HS-5 (cell line): ENCODE measurements around the gene PIP5K1B.

Experiments used
- DNase-seq: peaks from one replicate; pipeline ENCODE4 v3.0.0-alpha.2; 2012; ENCODE audit warnings: low read depth

Gene PIP5K1B

DNA sequence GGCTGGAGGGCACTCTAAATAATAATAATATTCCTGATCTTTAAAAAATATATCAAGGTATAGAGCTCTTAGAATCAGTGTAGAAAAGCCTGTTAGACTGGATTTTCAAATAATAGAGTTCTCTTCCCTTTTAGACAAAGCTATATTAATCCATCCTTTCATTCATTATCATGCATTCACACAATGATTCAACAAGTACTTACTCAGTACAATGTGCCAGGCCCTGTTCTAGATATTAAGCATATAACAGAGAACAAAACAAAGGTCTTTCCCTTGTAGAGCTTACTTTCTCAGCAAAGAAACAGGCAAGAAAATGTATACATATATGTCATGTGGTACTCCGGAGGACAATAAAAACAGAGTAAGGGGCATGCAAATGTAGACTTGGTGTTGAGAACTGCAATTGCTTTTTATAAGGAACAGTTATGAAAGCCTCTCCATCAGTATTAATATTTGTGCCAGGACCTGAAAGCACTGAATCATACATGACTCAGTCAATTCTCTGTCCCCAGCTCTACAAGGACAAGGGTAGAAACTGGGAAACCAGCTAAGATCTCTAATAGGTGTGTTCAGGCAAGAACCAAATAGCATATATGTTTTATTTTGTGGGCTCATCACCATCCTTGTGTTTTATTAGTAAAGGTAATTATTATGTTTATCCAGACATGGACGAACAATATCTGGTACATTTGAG is 72.2 kb downstream of the PIP5K1B start:
- no peak for DNase-seq

DNA sequence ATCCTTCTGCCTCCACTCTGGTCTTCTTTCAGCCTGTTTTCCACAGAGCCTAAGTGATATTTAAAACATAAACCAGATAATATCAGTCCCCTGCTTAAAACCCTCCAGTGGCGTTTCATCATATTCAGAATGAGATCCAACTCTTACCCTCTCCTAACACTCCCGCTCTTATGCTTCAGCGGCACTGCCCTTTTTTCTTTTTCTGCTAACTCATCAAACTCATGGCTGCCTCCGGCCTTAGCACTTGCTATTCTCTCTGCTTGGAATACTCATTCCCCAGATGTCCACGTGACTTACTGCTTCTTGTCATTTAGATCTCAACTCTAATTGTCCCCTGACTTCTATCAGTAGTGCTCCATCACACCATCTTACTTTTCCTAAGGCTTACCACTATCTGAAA is 73.6 kb downstream of the PIP5K1B start:
- DNase-seq = no peak

- peak; percentile 71 for DNase-seq
Observed at GRCh38 chr9:68779558-68780379, 74.7 kb downstream of the PIP5K1B start.

DNA sequence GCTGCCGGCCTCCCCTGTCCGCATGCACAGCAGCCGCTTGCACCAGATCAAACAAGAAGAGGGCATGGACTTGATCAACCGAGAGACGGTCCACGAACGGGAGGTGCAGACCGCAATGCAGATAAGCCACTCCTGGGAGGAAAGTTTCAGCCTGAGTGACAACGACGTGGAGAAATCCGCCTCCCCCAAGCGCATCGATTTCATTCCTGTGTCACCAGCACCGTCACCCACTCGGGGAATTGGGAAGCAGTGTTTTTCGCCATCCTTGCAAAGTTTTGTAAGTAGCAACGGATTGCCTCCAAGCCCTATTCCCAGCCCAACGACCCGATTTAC is 75.3 kb downstream of the PIP5K1B start:
- peak; percentile 3 for DNase-seq

- DNase-seq = no peak
Observed at GRCh38 chr9:68780720-68781119, 75.7 kb downstream of the PIP5K1B start.

DNA sequence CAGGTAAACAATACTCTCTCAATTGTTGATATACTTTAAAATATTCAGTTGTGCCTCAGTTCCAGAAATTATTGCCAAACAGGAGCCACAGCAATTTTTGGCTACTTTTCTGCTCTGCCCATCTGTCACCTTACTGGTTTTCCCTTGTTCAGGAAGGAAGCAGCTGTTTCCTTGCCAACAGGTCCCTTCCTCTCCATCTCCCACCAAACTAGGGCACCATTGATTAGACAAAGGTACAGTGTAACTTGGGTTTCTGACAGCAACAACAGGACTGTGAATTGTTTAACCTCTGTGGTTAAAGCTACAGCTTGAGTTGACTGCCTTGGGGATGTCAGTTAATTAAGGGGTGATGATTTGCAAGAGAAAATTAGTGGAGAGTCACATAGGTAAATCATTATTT is 76.9 kb downstream of the PIP5K1B start:
- DNase-seq = no peak

DNA sequence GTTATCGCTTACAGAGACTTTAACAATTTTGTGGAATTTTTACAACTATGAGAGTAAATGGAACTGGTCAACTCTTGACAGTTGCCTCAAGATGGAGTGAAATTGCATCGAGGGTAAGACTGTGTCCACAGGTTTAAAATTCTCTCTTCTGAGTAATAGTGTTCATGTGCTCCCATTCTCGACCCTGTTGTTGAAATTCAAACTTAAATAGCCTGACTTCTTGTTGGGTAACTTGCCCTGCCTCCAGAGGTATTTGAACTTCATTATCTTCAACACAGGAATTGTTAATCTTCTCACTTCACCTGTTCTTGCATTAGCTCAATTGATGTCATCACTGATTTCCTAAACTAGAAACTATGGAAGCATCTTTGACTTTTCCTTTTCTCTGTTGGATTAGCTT is 77.5 kb downstream of the PIP5K1B start:
- DNase-seq = no peak

DNA sequence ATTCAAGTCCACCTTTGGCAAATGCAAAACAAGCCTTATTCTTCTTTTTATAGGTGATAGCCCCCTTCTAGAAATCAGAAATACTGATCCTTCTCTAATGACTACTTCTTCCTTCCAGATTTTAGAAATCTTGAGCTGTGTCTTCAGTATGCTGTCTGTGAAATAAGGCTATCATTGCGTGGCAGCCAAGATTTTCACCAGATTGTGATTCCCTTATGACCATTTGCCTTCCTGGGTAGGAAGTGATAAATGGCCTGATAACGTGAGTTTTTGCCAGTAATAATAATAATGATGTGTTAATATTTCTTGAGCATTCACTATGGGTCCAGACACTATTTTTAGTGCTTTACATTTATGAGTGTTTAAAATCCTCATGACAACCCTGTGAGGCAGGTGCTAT is 80.9 kb downstream of the PIP5K1B start:
- no peak for DNase-seq

DNA sequence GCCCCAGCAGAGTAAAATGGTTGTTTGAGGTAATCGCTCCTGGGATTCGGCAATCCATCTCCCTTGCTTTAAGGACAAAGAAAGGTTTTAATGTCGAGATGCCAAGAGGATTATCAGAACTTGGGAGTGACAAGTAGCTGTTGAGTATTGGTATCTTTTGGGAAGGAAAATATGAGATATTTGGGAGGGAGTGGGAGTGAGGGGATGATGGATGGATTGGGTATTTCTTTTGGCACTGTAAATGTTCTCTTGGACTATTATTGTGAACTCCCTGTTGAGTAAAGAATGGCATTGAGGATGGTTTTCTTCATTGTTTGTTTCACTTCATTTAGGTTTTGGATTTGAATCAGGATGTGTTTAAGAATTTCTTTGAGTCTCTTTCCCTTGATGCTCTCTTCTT is 86.1 kb downstream of the PIP5K1B start:
- DNase-seq = no peak

- no peak for DNase-seq
Observed at GRCh38 chr9:68793605-68794343, 88.7 kb downstream of the PIP5K1B start.

DNA sequence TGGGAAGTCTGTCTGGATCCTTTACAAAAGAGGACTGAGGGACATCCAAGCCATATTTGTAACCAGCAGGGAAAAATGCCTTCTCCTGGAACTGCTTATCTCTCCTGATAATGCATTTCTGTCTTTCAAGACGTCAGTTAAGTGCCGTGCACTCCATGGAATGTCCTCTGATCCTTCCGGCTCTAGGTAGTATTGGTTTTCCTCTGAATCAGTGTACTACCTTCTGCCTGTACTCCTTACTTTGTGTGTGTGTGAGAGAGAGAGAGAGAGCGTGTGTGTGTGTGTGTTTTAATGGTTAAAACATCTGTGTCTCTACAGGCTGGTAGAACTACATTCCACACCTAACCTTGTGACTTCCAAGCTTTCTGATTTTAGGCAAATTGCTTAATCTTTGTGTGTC is 89.9 kb downstream of the PIP5K1B start:
- DNase-seq = no peak

- no peak for DNase-seq
Observed at GRCh38 chr9:68795411-68795810, 90.4 kb downstream of the PIP5K1B start.

- DNase-seq = no peak
Observed at GRCh38 chr9:68797116-68797515, 92.1 kb downstream of the PIP5K1B start.

DNA sequence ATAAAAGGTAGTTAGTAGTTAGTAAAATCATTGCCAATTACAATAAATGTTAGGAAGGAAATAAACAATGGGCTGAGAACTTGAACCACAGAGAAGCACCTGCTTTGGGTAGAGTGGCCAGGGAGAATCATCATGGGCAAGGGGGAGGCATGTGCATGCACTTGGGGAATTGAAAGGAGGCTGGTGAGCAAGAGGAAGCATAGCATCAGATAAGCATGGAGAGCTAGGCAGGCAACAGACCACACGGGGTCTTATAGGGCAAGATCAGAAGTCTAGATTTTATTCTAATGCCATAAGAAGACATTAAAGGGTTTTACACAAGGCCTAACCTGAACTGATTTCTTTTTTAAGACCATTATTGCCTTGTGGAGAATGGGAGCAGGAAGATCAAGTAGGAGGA is 93.4 kb downstream of the PIP5K1B start:
- DNase-seq = no peak

GRCh38 chr9:68800836-68801235 is 95.8 kb downstream of the PIP5K1B start:
- DNase-seq = no peak

- no peak for DNase-seq
Observed at GRCh38 chr9:68802525-68803015, 97.5 kb downstream of the PIP5K1B start.

GRCh38 chr9:68804911-68805889 is 100.2 kb downstream of the PIP5K1B start:
- no peak for DNase-seq

GRCh38 chr9:68805890-68806517 is 101.0 kb downstream of the PIP5K1B start:
- DNase-seq = no peak

- DNase-seq = no peak
Observed at GRCh38 chr9:68808338-68808890, 103.4 kb downstream of the PIP5K1B start.

GRCh38 chr9:68817079-68817875 is 112.2 kb downstream of the PIP5K1B start:
- no peak for DNase-seq
